ENCODE results near the gene CROCC. TPM values are rescaled to one million over a fixed set of nuclear protein-coding genes. Genes with fewer than 3 reads are reported as not detected.
A peak's percentile ranks its signal among the peaks of the same experiment; 100 is the strongest.

Gene CROCC
- total RNA-seq, 1 donor, result 13.8 TPM

DNA sequence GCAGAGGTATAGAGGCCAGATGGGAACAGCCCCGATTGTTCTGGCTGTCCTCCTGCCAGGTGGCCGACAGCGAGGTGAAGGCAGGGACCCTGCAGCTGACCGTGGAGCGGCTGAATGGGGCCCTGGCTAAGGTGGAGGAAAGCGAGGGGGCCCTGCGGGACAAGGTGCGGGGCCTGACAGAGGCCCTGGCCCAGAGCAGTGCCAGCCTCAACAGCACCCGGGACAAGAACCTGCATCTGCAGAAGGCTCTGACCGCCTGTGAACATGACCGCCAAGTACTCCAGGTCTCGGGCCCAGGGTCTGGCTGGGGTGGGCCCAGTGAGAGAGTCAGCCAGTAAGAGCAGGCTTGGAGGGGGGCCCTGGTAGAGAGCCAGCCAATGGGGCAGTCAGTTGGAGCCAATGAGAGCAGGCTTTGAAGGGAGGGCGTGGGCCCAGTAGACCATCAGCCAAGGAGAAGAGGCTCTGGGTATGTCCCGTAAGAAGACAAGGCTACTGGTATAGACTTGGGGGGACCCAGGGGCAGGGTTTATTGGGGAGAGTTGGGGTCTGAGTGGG, 47.4 kb downstream of the CROCC start:
- DNase-seq (ENCODE audit: low read depth), result no peak
- H3K4me3 ChIP-seq (ENCODE audit: low read depth, low read length), result no peak overlapping the region
- TF ChIP-seq, protein P1, sequence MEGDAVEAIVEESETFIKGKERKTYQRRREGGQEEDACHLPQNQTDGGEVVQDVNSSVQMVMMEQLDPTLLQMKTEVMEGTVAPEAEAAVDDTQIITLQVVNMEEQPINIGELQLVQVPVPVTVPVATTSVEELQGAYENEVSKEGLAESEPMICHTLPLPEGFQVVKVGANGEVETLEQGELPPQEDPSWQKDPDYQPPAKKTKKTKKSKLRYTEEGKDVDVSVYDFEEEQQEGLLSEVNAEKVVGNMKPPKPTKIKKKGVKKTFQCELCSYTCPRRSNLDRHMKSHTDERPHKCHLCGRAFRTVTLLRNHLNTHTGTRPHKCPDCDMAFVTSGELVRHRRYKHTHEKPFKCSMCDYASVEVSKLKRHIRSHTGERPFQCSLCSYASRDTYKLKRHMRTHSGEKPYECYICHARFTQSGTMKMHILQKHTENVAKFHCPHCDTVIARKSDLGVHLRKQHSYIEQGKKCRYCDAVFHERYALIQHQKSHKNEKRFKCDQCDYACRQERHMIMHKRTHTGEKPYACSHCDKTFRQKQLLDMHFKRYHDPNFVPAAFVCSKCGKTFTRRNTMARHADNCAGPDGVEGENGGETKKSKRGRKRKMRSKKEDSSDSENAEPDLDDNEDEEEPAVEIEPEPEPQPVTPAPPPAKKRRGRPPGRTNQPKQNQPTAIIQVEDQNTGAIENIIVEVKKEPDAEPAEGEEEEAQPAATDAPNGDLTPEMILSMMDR (IDR thresholded peaks at IDR 0.05; ENCODE audit: insufficient read depth, low read depth, low read length), result no peak

DNA sequence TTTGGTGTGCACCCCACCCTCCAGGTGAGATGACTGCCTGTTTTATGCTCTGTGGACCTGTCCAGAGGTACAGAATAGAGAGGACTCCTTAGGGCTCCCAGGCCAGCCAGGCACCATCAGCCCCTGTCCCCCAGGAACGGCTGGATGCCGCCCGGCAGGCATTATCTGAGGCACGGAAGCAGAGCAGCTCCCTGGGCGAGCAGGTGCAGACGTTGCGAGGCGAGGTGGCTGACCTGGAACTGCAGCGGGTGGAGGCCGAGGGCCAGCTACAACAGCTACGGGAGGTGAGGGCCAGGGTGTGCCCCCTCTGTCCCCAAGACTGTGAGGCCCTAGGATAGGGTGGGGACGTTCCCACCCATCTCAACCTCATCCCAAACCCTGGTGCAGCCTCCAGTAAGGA, 47.9 kb downstream of the CROCC start:
- TF ChIP-seq, protein P1 (IDR thresholded peaks at IDR 0.05; ENCODE audit: insufficient read depth, low read depth, low read length), result no peak
- H3K4me3 ChIP-seq (ENCODE audit: low read depth, low read length), result no peak overlapping the region
- no peak for DNase-seq (ENCODE audit: low read depth)

DNA sequence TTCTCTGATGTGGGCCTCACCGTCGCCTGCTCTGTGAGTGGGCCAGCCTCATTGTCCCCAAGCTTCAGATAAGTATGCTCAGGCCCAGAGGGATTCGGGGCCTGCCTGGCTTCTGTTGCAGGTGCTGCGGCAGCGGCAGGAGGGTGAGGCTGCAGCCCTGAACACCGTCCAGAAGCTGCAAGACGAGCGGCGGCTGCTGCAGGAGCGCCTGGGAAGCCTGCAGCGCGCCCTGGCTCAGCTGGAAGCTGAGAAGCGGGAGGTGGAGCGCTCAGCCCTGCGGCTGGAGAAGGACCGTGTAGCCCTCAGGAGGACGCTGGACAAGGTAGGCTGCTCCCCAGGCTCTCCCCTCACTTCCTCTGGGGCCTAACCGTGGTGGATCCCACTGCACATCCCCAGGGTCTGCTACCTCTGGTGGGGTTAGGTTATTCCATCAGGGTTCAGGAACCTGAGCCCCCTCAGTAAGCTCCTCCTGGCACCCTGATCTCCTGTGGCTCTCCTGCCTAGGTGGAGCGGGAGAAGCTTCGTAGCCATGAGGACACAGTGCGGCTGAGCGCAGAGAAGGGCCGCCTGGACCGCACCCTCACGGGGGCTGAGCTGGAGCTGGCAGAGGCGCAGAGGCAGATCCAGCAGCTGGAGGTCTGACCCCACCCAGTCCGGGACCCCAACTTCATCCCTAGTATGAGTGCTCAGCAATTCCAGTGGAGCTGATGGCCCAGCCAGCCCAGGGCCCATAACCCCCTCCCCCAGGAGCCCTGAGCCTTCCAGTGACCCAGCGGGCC, 48.6 kb downstream of the CROCC start:
- TF ChIP-seq, protein P1 (IDR thresholded peaks at IDR 0.05; ENCODE audit: insufficient read depth, low read depth, low read length), result no peak
- H3K4me3 ChIP-seq (ENCODE audit: low read depth, low read length), result no peak overlapping the region
- DNase-seq (ENCODE audit: low read depth), result no peak

DNA sequence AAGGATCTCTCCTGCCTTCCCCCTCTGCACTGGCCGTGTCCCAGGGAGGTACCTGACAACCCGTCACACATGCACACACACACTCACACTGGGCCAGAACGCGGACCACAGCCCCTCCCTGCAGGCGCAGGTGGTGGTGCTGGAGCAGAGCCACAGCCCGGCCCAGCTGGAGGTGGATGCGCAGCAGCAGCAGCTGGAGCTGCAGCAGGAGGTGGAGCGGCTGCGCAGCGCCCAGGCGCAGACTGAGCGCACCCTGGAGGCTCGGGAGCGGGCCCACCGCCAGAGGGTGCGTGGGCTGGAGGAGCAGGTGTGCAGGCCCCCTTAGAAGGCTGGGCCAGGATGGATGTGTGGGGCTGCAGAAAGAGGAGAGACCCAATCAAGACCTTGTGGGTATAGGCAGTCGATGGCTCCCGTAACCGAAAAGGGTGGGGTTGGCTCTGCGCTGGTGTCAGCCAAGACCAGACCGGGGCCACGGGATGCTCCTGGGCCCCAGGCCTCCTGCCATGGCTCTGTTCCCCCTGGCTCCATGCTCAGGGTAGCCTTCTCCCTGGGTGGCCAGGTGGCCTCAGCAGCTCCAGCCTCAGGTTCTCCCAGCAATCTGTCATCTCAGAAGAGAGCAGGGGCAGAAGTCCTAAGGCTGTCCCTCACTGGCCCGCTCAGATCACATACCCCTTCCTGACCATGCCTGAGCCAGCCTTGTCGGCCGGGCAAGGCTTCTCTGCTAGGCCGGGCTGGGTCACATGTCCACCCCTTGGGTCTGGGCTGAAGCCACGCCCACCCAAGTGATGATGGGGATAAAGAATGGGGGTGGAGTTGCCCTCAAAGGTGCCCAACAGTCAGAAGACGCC, 49.8 kb downstream of the CROCC start:
- TF ChIP-seq, protein P1 (IDR thresholded peaks at IDR 0.05; ENCODE audit: insufficient read depth, low read depth, low read length), result no peak
- H3K4me3 ChIP-seq (ENCODE audit: low read depth, low read length), result no peak overlapping the region
- peak; percentile 44 for DNase-seq (ENCODE audit: low read depth)

DNA sequence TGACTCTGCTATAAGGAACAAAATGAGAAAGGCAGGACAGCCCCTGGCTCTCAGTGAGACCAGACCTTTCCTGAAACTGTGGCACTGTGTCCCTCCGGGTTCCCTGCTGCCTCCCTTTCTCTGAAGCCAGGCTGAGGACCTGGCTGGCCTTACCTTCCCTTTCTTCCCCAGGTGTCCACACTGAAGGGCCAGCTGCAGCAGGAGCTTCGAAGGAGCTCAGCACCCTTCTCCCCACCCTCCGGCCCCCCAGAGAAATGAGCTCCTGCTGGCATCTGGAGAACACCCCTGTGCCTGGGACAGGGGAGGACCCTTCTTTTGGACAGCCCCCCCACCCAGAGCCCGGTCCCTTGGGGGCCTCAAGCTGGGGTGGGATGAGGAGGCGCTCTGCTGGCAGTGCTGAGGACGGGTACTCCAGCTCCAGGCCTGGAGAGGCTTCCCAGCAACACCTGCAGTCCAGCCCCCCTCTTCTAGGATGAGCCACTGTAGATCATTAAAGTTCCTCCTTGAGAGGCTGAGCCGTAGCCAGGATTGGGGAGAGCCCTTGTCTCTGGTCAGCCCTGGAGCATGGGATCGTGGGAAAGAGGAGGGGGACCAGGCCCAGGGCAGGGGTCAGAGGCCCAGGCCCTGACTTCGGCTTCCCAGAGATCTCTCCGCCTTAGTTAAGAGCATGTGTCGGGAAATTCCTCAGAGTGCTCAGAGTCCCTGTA, 50.6 kb downstream of the CROCC start:
- TF ChIP-seq, protein P1 (IDR thresholded peaks at IDR 0.05; ENCODE audit: insufficient read depth, low read depth, low read length), result no peak
- H3K4me3 ChIP-seq (ENCODE audit: low read depth, low read length), result no peak overlapping the region
- DNase-seq (ENCODE audit: low read depth), result no peak

DNA sequence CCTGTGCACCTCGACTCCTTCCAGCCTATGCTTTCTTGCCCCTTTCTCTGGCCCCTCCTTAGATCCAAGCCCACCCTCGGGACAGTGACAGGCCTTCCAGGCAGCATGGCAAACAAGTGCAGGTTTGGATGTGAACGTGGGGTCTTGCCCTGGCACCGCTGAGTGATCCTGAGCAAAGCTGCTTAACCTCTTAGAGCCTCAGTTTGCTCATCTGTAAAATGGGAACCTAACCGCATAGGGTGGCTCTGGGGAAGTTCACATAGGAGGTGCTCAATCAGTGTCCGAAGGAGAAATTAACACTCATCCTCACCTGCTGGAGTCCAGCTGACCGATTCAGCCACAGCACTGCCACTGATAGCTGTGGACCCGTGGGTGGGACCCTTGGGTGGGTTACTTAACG, 51.5 kb downstream of the CROCC start:
- H3K4me3 ChIP-seq (ENCODE audit: low read depth, low read length), result no peak overlapping the region
- TF ChIP-seq, protein P1 (IDR thresholded peaks at IDR 0.05; ENCODE audit: insufficient read depth, low read depth, low read length), result no peak
- DNase-seq (ENCODE audit: low read depth), result no peak

All from fibroblast of villous mesenchyme (primary cell).